Keratinocyte (primary cell): Measurements from ENCODE around the gene PLD4.
"Not testable (repeated sequence)": the region's sequence is repeated elsewhere in the genome, so short reads cannot be mapped to it uniquely, and the experiment has no call there.

Experiments used
- EZH2 ChIP-seq: IDR thresholded peaks from one replicate; pipeline ENCODE4 v1.6.1; 2012; ENCODE audit warnings: inconsistent platforms, mild to moderate bottlenecking, low read length, moderate library complexity
- TF ChIP-seq, protein P1 (sequence below), 3 experiments: IDR thresholded peaks in 1 of 3; conservative IDR thresholded peaks in 1 of 3; optimal IDR thresholded peaks in 1 of 3; 2 replicates in 2 of 3; 3 replicates in 1 of 3; pipeline versions ENCODE3 to v1.5.1; 2011; ENCODE audit warnings: low read length in 3 of 3, mild to moderate bottlenecking in 3 of 3, moderate library complexity in 2 of 3, control low read depth in 1 of 3, inconsistent platforms in 1 of 3; ENCODE audit not compliant: insufficient read depth in 2 of 3; ENCODE audit errors: extremely low read depth in 1 of 3

DNA sequence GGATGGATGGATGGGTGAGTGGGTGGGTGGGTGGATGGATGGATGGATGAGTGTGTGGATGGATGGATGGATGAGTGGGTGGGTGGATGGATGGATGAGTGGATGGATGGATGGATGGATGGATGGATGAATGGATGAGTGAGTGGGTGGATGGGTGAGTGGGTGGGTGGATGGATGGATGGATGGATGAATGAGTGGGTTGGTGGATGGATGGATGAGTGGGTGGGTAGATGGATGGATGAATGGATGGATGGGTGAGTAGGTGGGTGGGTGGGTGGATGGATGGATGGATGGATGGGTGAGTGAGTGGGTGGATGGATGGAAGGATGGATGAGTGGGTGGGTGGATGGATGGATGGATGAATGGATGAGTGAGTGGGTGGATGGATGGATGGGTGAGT, 34.4 kb upstream of the PLD4 start:
- TF ChIP-seq, protein P1, sequence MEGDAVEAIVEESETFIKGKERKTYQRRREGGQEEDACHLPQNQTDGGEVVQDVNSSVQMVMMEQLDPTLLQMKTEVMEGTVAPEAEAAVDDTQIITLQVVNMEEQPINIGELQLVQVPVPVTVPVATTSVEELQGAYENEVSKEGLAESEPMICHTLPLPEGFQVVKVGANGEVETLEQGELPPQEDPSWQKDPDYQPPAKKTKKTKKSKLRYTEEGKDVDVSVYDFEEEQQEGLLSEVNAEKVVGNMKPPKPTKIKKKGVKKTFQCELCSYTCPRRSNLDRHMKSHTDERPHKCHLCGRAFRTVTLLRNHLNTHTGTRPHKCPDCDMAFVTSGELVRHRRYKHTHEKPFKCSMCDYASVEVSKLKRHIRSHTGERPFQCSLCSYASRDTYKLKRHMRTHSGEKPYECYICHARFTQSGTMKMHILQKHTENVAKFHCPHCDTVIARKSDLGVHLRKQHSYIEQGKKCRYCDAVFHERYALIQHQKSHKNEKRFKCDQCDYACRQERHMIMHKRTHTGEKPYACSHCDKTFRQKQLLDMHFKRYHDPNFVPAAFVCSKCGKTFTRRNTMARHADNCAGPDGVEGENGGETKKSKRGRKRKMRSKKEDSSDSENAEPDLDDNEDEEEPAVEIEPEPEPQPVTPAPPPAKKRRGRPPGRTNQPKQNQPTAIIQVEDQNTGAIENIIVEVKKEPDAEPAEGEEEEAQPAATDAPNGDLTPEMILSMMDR (optimal IDR thresholded peaks at IDR 0.05 in 1 of 3, IDR thresholded peaks at IDR 0.05 in 1 of 3, conservative IDR thresholded peaks at IDR 0.05 in 1 of 3; ENCODE audit: extremely low read depth in 1 of 3, insufficient read depth in 2 of 3, low read length in 3 of 3) = not testable (repeated sequence)
- TF ChIP-seq EZH2 = not testable (repeated sequence)
